Kidney tubule cell (primary cell): Measurements from ENCODE around the gene FBN3.

Experiments used
- DNase-seq: peaks from one replicate; pipeline ENCODE4 v3.0.0-alpha.2; 2018; ENCODE audit warnings: low spot score

FBN3 gene

GRCh38 chr19:8148410-8149260 lies 757 bp downstream of the FBN3 start:
- DNase-seq: no peak

GRCh38 chr19:8148088-8148409 lies 1.3 kb downstream of the FBN3 start:
- DNase-seq: no peak

- no peak for DNase-seq
These were observed 1.8 kb downstream of the FBN3 start for GRCh38 chr19:8147582-8147978.

- DNase-seq: no peak
These were observed 2.4 kb downstream of the FBN3 start for GRCh38 chr19:8146877-8147581.

GRCh38 chr19:8144273-8144995 lies 5.0 kb downstream of the FBN3 start:
- no peak for DNase-seq

DNA sequence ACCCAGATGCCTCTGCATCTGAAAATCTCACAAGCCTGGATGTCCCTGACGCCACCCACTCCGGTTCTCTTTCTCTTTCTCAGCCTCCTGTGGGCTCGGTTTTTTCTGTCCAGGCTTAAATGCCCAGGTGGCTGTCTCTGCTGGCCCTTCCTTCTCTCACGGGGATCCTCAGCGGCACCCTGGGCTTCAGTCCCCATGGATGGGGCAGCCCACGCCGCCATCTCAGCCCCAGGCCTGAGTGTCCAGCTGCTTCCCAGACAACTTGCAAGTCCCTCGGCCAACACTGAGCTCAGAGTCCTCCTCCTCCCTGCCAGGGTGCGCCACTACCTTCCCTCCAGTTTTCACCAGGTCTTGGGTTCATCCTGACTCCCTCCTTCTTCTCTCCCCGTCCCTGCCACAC lies 6.4 kb downstream of the FBN3 start:
- no peak for DNase-seq

DNA sequence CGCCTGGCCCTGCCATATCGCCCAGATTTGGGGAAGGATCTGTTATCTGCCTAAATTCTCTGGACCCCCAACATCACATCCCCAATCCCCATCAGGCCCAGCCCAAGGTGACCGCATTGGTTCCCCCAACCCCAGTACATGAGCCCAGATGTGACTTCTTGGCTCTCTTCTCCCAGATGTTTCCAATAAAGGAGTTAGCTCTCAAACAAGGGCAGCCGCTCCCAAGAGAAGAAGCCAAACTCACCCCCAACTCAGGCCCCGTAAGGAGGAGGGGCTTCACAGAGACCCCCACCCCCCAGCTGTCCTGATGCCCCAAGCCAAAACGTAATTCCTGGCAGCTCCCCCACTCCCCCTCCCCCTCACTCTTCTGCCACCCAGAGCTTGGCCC lies 6.9 kb downstream of the FBN3 start:
- DNase-seq: no peak

DNA sequence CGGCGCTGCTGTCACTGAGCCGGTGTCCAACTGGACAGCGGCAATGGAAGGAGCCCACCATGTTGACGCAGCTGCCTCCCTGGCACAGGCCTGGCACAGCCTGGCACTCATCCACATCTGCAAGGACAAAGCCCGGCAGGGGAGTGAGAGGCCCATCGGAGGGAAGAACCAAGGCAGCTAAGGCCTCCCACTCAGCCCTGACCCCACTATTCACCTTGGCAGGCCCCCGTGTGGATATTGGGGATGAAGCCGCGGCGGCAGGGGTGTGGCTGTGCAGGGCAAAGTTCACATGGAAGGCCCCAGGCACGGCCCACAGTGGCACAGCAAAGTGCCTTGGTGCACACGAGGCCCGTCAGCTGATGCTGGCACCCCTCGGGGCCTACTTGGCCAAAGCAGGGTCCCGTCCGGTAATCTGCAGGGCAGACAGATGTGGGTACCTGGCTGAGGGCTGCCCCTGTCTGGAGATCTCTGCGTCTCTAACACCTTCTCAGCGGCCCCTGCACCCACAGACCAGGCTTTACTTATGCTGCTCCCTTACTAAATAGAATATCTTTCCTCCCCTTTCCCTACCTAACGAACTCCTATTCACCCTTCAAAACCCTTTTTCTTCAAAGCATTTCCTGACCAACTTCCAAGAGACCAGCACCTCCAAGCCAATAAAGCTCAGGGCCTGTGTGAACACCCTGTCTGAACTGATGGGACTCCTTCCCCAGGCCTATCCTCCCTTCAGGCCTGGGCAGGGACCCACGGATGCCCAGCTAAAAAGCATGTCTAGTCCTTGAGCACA lies 7.5 kb downstream of the FBN3 start:
- no peak for DNase-seq

- no peak for DNase-seq
These were observed 11.2 kb downstream of the FBN3 start for GRCh38 chr19:8138201-8138600.

DNA sequence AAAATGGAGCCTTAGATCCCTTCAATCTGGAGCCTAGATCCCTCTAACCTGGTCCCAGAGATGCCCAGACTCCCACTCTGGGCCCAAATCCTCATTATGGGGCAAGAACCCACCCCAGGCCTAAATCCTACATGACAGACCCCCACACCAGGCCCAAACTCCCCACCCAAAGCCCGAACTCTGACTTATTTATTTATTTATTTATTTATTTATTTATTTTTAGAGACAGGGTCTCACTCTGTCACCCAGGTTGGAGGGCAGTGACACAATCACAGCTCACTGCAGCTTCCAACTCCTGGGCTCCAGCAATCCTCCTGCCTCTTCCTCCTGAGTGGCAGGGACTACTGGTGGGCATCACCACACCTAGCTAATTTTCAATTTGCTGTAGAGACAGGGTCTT lies 12.0 kb downstream of the FBN3 start:
- no peak for DNase-seq

DNA sequence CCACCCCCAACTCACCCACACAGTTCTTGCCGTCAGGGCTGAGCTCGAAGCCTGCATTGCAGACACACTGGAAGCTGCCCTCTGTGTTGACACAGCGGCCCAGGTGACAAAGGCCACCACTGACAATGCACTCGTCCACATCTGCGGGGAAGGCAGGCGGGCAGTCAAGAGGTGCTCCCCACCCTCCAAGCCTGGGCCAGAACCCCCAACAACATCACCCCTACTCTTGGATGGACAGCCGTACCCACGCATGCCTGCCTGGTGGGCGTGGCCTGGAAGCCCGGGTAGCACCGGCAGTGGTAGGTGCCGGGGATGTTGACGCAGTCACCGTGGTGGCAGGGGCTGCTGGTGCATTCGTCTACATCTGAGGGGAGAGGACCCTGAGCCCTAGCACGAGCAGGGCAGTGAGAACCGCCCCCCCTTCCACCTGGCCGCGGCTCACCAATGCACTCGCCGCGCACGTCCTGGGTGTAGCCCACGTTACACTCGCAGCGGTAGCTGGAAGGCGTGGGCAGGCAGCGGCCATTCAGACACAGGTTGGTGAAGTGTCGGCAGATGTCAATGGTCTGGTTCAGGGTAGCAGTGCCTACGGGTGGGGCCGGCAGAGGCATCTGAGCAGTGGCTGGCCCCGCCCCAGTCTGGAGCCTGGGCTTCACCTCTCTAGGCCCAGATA lies 13.3 kb downstream of the FBN3 start:
- DNase-seq: no peak

GRCh38 chr19:8132858-8133458 lies 16.4 kb downstream of the FBN3 start:
- DNase-seq: no peak

GRCh38 chr19:8131517-8131916 lies 17.9 kb downstream of the FBN3 start:
- DNase-seq: no peak

DNA sequence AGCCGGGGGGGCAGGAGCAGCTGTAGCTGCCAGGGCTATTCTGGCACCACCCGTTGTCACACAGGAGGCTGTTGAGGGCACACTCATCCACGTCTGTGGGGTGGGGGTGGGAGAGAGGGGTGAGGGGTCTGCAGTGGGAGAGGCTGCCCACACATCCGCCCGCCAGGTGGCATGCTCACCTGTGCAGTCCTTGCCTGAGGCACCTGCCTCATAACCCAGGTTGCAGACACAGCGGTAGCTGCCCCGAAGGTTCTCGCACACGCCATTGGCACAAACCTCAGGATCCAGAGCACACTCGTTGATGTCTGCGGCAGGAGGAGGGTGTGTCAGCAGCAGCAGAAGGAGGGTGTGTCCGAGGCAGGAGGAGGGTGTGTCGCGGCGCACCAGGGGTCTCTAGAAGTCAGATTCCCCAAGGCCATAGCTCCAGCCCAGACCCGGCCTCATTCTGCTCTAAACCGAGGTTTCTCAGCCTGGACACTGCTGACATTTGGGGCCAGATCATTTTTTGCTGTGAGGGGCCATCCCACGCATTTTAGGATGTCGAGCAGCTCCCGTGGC lies 20.3 kb downstream of the FBN3 start:
- no peak for DNase-seq

- DNase-seq: no peak
These were observed 20.8 kb downstream of the FBN3 start for GRCh38 chr19:8128551-8128950.

GRCh38 chr19:8127311-8127710 lies 22.1 kb downstream of the FBN3 start:
- DNase-seq: no peak

- no peak for DNase-seq
These were observed 22.9 kb downstream of the FBN3 start for GRCh38 chr19:8126511-8126910.

- no peak for DNase-seq
These were observed 23.4 kb downstream of the FBN3 start for GRCh38 chr19:8126008-8126407.

GRCh38 chr19:8123683-8124082 lies 25.7 kb downstream of the FBN3 start:
- no peak for DNase-seq

GRCh38 chr19:8120636-8121480 lies 28.5 kb downstream of the FBN3 start:
- DNase-seq: no peak
